Measurements from ENCODE around the gene MRGPRX2.

DNA sequence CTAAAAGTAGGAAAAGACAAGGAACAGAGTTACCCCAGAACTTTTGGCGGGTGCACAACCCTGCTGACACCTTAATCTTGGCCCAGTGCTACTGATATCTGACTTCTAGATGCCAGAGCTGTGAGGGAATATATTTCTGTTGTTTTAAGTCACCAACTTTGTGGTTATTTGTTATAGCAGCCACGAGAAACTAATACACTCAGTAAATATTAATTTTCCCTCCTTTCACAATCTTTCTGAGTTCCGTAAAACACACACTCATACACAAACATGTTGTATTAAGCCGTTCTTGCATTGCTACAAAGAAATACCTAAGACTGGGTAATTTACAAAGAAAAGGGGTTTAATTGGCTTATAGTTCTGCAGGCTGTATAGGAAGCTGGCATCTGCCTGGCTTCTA, 40.4 kb upstream of the MRGPRX2 start:
- TF ChIP-seq NFIC (IDR thresholded peaks at IDR 0.05): no peak
- TF ChIP-seq, protein P1, sequence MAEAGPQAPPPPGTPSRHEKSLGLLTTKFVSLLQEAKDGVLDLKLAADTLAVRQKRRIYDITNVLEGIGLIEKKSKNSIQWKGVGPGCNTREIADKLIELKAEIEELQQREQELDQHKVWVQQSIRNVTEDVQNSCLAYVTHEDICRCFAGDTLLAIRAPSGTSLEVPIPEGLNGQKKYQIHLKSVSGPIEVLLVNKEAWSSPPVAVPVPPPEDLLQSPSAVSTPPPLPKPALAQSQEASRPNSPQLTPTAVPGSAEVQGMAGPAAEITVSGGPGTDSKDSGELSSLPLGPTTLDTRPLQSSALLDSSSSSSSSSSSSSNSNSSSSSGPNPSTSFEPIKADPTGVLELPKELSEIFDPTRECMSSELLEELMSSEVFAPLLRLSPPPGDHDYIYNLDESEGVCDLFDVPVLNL (CRISPR knock-in tag; IDR thresholded peaks at IDR 0.05; ENCODE audit: low read depth): no peak
- no peak for TF ChIP-seq REST (IDR thresholded peaks at IDR 0.05; ENCODE audit: borderline replicate concordance)
- TF ChIP-seq REST (CRISPR knock-in tag; IDR thresholded peaks at IDR 0.05; ENCODE audit: low read depth): no peak
- no peak for TF ChIP-seq TAF7 (tag; IDR thresholded peaks at IDR 0.05)
- TF ChIP-seq, protein P2, sequence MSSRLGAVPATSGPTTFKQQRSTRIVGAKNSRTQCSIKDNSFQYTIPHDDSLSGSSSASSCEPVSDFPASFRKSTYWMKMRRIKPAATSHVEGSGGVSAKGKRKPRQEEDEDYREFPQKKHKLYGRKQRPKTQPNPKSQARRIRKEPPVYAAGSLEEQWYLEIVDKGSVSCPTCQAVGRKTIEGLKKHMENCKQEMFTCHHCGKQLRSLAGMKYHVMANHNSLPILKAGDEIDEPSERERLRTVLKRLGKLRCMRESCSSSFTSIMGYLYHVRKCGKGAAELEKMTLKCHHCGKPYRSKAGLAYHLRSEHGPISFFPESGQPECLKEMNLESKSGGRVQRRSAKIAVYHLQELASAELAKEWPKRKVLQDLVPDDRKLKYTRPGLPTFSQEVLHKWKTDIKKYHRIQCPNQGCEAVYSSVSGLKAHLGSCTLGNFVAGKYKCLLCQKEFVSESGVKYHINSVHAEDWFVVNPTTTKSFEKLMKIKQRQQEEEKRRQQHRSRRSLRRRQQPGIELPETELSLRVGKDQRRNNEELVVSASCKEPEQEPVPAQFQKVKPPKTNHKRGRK (tag; IDR thresholded peaks at IDR 0.05): no peak
- TF ChIP-seq, protein P3, sequence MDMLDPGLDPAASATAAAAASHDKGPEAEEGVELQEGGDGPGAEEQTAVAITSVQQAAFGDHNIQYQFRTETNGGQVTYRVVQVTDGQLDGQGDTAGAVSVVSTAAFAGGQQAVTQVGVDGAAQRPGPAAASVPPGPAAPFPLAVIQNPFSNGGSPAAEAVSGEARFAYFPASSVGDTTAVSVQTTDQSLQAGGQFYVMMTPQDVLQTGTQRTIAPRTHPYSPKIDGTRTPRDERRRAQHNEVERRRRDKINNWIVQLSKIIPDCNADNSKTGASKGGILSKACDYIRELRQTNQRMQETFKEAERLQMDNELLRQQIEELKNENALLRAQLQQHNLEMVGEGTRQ (CRISPR knock-in tag; IDR thresholded peaks at IDR 0.05): no peak
- no peak for TF ChIP-seq GTF2F1 (IDR thresholded peaks at IDR 0.05; ENCODE audit: low read depth, low read length)
- TF ChIP-seq CTCF (IDR thresholded peaks at IDR 0.05 in 2 of 3, conservative IDR thresholded peaks at IDR 0.05 in 1 of 3; ENCODE audit: insufficient read depth in 2 of 3, low read depth in 1 of 3, low read length in 3 of 3): no peak
- TF ChIP-seq FOXP1 (CRISPR knock-in tag; IDR thresholded peaks at IDR 0.05): no peak
- no peak for TF ChIP-seq SMARCC2 (IDR thresholded peaks at IDR 0.05; ENCODE audit: low read depth)
- TF ChIP-seq HDAC3 (IDR thresholded peaks at IDR 0.05; ENCODE audit: borderline replicate concordance, partially characterized antibody): no peak
- no peak for TF ChIP-seq EHMT2 (IDR thresholded peaks at IDR 0.05)
- TF ChIP-seq GABPA (tag; conservative IDR thresholded peaks at IDR 0.05; ENCODE audit: low read depth): no peak
